Liver (tissue), 9 donors: ENCODE measurements around the gene SETX. TPM values are rescaled to one million over a fixed set of nuclear protein-coding genes. Genes with fewer than 3 reads are reported as not detected.

Experiments
- DNase-seq: peaks from one replicate; pipeline ENCODE4 v3.0.0-alpha.2; 2017; ENCODE audit warnings: low spot score
- H3K27ac ChIP-seq, 2 donors: one replicate each; pipeline ENCODE4 v1.7.0; 2013; ENCODE audit warnings: inconsistent platforms in 2 of 2, low read length in 2 of 2, control low read depth in 1 of 2, low read depth in 1 of 2, mild to moderate bottlenecking in 1 of 2
- H3K27me3 ChIP-seq, 4 donors: one replicate each; pipeline versions ENCODE4 v1.6.1 to v1.7.0; 2013; ENCODE audit warnings: low read length in 3 of 4, inconsistent platforms in 1 of 4, mild to moderate bottlenecking in 1 of 4, moderate library complexity in 1 of 4; ENCODE audit not compliant: control insufficient read depth in 4 of 4, insufficient read depth in 4 of 4
- H3K36me3 ChIP-seq, 4 donors: one replicate each; pipeline versions ENCODE4 v1.6.1 to v1.7.0; 2013; ENCODE audit warnings: low read length in 3 of 4, mild to moderate bottlenecking in 3 of 4, low read depth in 1 of 4, moderate library complexity in 1 of 4; ENCODE audit not compliant: control insufficient read depth in 4 of 4, insufficient read depth in 3 of 4
- H3K4me1 ChIP-seq, 4 donors: one replicate each; pipeline versions ENCODE4 v1.6.1 to v1.7.0; 2013; ENCODE audit warnings: low read length in 3 of 4, mild to moderate bottlenecking in 3 of 4, moderate library complexity in 1 of 4; ENCODE audit not compliant: control insufficient read depth in 4 of 4, insufficient read depth in 4 of 4
- H3K4me3 ChIP-seq, 3 donors: one replicate each; pipeline versions ENCODE4 v1.6.1 to v1.7.0; 2013; ENCODE audit warnings: low read length in 3 of 3, control low read depth in 1 of 3, low read depth in 1 of 3, mild to moderate bottlenecking in 1 of 3
- H3K9ac ChIP-seq, 2 donors: one replicate each; pipeline ENCODE4 v1.7.0; 2013; ENCODE audit warnings: low read length in 2 of 2, mild to moderate bottlenecking in 2 of 2, moderate library complexity in 2 of 2, control low read depth in 1 of 2, low read depth in 1 of 2
- H3K9me3 ChIP-seq, 4 donors: one replicate each; pipeline versions ENCODE4 v1.6.1 to v1.7.0; 2013; ENCODE audit warnings: low read length in 3 of 4; ENCODE audit not compliant: control insufficient read depth in 4 of 4
- ATF3 ChIP-seq: IDR thresholded peaks from 2 replicates; pipeline ENCODE4 v1.6.1; 2016; ENCODE audit warnings: antibody characterized with exemption
- EGR1 ChIP-seq, 2 donors: IDR thresholded peaks; 2 replicates each; pipeline ENCODE4 v1.6.1; 2016 to 2018; ENCODE audit warnings: antibody characterized with exemption in 2 of 2, low read depth in 2 of 2
- FOXA1 ChIP-seq: IDR thresholded peaks from 2 replicates; pipeline ENCODE4 v1.6.1; 2016; ENCODE audit warnings: antibody characterized with exemption
- FOXA2 ChIP-seq: IDR thresholded peaks from 2 replicates; pipeline ENCODE4 v1.6.1; 2016; ENCODE audit warnings: antibody characterized with exemption
- GABPA ChIP-seq, 2 donors: IDR thresholded peaks in 1 of 2; conservative IDR thresholded peaks in 1 of 2; 2 replicates each; pipeline ENCODE4 v1.6.1; 2016; ENCODE audit warnings: antibody characterized with exemption in 2 of 2, mild to moderate bottlenecking in 1 of 2, moderate library complexity in 1 of 2
- HNF4A ChIP-seq, 2 donors: conservative IDR thresholded peaks; 2 replicates each; pipeline ENCODE4 v1.6.1; 2016; ENCODE audit warnings: antibody characterized with exemption in 2 of 2, mild to moderate bottlenecking in 2 of 2
- HNF4G ChIP-seq: IDR thresholded peaks from 2 replicates; pipeline ENCODE4 v1.6.1; 2016; ENCODE audit warnings: antibody characterized with exemption
- JUND ChIP-seq, 2 donors: IDR thresholded peaks; 2 replicates each; pipeline ENCODE4 v1.6.1; 2016; ENCODE audit warnings: antibody characterized with exemption in 2 of 2
- MAX ChIP-seq: IDR thresholded peaks from 2 replicates; pipeline ENCODE4 v1.6.1; 2016; ENCODE audit warnings: antibody characterized with exemption
- NR2F2 ChIP-seq: IDR thresholded peaks from 2 replicates; pipeline ENCODE4 v1.6.1; 2016; ENCODE audit warnings: antibody characterized with exemption
- RAD21 ChIP-seq, 2 donors: IDR thresholded peaks; 2 replicates each; pipeline ENCODE4 v1.6.1; 2016; ENCODE audit warnings: antibody characterized with exemption in 2 of 2, mild to moderate bottlenecking in 2 of 2
- RXRA ChIP-seq, 2 donors: IDR thresholded peaks; 2 replicates each; pipeline ENCODE4 v1.6.1; 2017 to 2018; ENCODE audit warnings: antibody characterized with exemption in 2 of 2, mild to moderate bottlenecking in 1 of 2
- SP1 ChIP-seq: IDR thresholded peaks from 2 replicates; pipeline ENCODE4 v1.6.1; 2018; ENCODE audit warnings: antibody characterized with exemption, mild to moderate bottlenecking
- TAF1 ChIP-seq: conservative IDR thresholded peaks from 2 replicates; pipeline ENCODE4 v1.6.1; 2016; ENCODE audit warnings: antibody characterized with exemption, mild to moderate bottlenecking
- YY1 ChIP-seq: IDR thresholded peaks from 2 replicates; pipeline ENCODE4 v1.6.1; 2016; ENCODE audit warnings: antibody characterized with exemption, mild to moderate bottlenecking
- ZBTB33 ChIP-seq: IDR thresholded peaks from 2 replicates; pipeline ENCODE4 v1.6.1; 2016; ENCODE audit warnings: antibody characterized with exemption
- WGBS: extraction: QIAGEN DNeasy Blood & Tissue Kit; methylation state at CpG from one replicate; pipeline ENCODE4 v1.1.7; 2013; 5-methylcytosine and 5-hydroxymethylcytosine counted together
- polyA plus RNA-seq, 2 donors: library from polyadenylated mRNA; stranded (reverse) in 1 of 2; unstranded in 1 of 2; fragments of 200-250 nt in 1 of 2; fragments of >200 nt in 1 of 2; fragmentation: Nextera tagmentation in 1 of 2; extraction: Ambion mirVana in 1 of 2; gene quantifications; one replicate each; pipeline versions ENCODE4 v1.2.1 to v1.2.3, GENCODE V29; 2013 to 2015
- total RNA-seq, 2 donors: library from RNA; depleted of rRNA; stranded (reverse); fragments of >200 nt; gene quantifications; one replicate each; pipeline ENCODE4 v1.2.3, GENCODE V29; 2014
- TF ChIP-seq, protein P1 (sequence below): fragments of 150-350 bp; IDR thresholded peaks from 2 replicates; pipeline ENCODE4 v1.5.1; 2017; ENCODE audit warnings: improper control_type of control experiment, low read depth, low read length; ENCODE audit not compliant: missing input control
- TF ChIP-seq, protein P2 (sequence below): IDR thresholded peaks from 2 replicates; pipeline ENCODE4 v1.6.1; 2016; ENCODE audit warnings: antibody characterized with exemption, mild to moderate bottlenecking
- donor health status: healthy.
- donor health status: healthy.
- donor health status: healthy.
- donor health status: healthy.
- donor health status: healthy.

The SETX gene
- total and polyA plus RNA-seq, 4 donors = 8.6 to 60.2 (median 19.6) TPM

- DNase-seq = no peak
- Histone ChIP-seq H3K27ac (no peak overlapping the region), H3K4me1 (no peaks in the 10 kb centered on the region), H3K36me3 (peaks cover 22 to 53% (median 49%) of the 10 kb centered on the region in 4 donors), H3K9me3 (no peaks in the 10 kb centered on the region), H3K4me3 (no peak overlapping the region), H3K27me3 (no peaks in the 10 kb centered on the region), H3K9ac (no peak overlapping the region)
- WGBS = 98% methylated on average over 4 of the region's 4 CpGs
- TF ChIP-seq NR2F2 = no peak
- TF ChIP-seq FOXA2 = no peak
- no peak for TF ChIP-seq SP1
- no peak for TF ChIP-seq MAX
- TF ChIP-seq FOXA1 = no peak
- TF ChIP-seq ZBTB33 = no peak
- TF ChIP-seq ATF3 = no peak
- no peak for TF ChIP-seq RXRA (IDR thresholded peaks at IDR 0.05)
- no peak for TF ChIP-seq RAD21 (IDR thresholded peaks at IDR 0.05)
- TF ChIP-seq HNF4A (conservative IDR thresholded peaks at IDR 0.05) = no peak
Measured at GRCh38 chr9:132328580-132328979, 26.2 kb downstream of the SETX start.

DNA sequence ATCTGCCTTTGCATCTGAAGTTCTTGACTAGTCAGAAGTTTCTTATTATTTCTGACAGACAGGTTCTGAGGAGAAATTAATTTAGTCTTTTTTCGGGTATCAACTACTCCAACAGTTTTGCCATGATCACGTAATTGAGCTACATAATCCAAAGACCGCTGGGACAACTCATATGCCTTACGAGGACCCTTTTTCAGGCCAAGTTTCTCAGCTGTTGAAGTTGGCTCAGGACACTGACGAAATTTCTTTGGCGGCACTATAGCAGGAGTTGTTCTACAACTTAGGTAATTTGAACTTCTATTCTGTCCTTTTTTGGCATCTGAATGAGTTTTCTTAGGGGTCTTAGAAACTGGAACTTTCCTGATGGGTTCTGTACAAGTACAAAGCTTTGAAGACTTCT lies 27.2 kb downstream of the SETX start:
- Histone ChIP-seq H3K36me3 (peaks cover 18 to 49% (median 45%) of the 10 kb centered on the region in 4 donors), H3K27me3 (no peaks in the 10 kb centered on the region), H3K27ac (no peak overlapping the region), H3K4me1 (no peaks in the 10 kb centered on the region), H3K9me3 (no peaks in the 10 kb centered on the region), H3K4me3 (no peak overlapping the region), H3K9ac (no peak overlapping the region)
- WGBS = 99% methylated on average over 6 of the region's 6 CpGs
- TF ChIP-seq RAD21 (IDR thresholded peaks at IDR 0.05) (no peak), EGR1 (IDR thresholded peaks at IDR 0.05; ENCODE audit: low read depth in 2 of 2) (no peak), SP1 (no peak), HNF4G (no peak), ZBTB33 (no peak), NR2F2 (no peak), MAX (no peak), JUND (IDR thresholded peaks at IDR 0.05) (no peak), FOXA2 (no peak), ATF3 (no peak), HNF4A (conservative IDR thresholded peaks at IDR 0.05) (no peak), YY1 (no peak), FOXA1 (no peak), GABPA (IDR thresholded peaks at IDR 0.05 in 1 of 2, conservative IDR thresholded peaks at IDR 0.05 in 1 of 2) (no peak), TAF1 (no peak), RXRA (IDR thresholded peaks at IDR 0.05) (no peak)
- TF ChIP-seq, protein P1, sequence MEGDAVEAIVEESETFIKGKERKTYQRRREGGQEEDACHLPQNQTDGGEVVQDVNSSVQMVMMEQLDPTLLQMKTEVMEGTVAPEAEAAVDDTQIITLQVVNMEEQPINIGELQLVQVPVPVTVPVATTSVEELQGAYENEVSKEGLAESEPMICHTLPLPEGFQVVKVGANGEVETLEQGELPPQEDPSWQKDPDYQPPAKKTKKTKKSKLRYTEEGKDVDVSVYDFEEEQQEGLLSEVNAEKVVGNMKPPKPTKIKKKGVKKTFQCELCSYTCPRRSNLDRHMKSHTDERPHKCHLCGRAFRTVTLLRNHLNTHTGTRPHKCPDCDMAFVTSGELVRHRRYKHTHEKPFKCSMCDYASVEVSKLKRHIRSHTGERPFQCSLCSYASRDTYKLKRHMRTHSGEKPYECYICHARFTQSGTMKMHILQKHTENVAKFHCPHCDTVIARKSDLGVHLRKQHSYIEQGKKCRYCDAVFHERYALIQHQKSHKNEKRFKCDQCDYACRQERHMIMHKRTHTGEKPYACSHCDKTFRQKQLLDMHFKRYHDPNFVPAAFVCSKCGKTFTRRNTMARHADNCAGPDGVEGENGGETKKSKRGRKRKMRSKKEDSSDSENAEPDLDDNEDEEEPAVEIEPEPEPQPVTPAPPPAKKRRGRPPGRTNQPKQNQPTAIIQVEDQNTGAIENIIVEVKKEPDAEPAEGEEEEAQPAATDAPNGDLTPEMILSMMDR = no peak
- TF ChIP-seq, protein P2, sequence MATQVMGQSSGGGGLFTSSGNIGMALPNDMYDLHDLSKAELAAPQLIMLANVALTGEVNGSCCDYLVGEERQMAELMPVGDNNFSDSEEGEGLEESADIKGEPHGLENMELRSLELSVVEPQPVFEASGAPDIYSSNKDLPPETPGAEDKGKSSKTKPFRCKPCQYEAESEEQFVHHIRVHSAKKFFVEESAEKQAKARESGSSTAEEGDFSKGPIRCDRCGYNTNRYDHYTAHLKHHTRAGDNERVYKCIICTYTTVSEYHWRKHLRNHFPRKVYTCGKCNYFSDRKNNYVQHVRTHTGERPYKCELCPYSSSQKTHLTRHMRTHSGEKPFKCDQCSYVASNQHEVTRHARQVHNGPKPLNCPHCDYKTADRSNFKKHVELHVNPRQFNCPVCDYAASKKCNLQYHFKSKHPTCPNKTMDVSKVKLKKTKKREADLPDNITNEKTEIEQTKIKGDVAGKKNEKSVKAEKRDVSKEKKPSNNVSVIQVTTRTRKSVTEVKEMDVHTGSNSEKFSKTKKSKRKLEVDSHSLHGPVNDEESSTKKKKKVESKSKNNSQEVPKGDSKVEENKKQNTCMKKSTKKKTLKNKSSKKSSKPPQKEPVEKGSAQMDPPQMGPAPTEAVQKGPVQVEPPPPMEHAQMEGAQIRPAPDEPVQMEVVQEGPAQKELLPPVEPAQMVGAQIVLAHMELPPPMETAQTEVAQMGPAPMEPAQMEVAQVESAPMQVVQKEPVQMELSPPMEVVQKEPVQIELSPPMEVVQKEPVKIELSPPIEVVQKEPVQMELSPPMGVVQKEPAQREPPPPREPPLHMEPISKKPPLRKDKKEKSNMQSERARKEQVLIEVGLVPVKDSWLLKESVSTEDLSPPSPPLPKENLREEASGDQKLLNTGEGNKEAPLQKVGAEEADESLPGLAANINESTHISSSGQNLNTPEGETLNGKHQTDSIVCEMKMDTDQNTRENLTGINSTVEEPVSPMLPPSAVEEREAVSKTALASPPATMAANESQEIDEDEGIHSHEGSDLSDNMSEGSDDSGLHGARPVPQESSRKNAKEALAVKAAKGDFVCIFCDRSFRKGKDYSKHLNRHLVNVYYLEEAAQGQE = no peak
- no peak for DNase-seq
